Activated CD4-positive, alpha-beta T cell treated with anti-CD3 and anti-CD28 coated beads, Interleukin-2, amount 50 U/mL, for 16 hours (primary cell): ENCODE measurements around the gene OTX1.
"Not testable (repeated sequence)": the region's sequence is repeated elsewhere in the genome, so short reads cannot be mapped to it uniquely, and the experiment has no call there.

ENCODE experiments used
- DNase-seq: peaks from one replicate; pipeline ENCODE4 v3.0.0-alpha.2; 2020

OTX1 gene

DNA sequence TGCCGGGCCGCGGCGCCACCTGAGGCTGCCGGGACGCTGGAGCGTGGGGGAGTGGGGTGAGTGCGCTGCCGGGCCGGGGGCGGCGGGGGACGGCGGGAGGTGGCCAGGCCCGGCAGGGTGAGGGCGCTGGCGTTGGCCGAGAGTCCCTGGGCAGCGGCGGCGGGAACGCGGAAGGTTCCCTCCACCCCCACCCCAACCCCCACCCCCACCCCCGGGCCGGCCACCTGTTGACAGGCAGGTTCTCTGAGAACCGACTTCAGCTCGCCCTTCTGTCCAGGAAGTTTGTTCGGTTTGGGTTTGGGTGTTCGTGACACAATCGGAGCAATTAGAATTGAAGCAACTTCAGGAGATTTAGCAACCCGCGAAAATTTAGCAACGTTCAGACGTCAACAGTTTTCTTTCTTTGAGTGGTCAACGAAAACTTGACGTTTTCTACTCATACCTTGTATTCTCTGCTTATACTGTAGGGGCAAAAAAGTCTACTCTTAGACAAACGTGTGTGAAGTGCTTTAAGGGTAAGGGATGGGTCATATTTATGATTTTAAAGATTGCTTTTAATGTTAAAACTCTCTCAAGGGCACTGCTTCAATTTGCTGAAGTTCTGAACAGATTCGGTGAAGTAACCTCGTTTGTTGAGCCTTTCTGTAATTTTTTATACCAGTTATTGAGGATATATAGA is 9.3 kb downstream of the OTX1 start:
- DNase-seq = no peak

DNA sequence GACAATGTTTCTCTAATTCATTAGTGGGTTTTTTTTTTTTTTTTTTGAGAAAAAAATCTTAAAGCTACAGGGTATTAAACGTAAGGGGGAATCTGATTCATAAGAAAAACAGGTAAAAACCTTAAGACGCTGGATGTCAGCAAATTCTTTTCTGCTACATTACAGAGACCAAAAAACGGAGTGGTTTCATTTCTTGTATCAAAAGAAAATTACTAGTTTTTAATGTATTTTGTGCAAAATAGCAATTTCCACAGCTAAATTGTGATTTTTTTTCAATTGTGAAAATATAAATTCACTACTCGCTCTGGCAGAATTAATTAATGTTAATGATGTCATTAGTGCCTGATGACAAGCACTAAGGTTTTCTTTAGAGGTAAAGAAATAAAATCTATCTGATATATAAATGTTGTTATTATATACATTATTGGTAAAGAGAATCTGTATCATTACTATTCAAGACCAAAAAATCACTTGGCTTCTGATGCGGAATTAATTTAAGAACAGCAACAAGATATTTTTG is 9.9 kb downstream of the OTX1 start:
- DNase-seq = no peak

DNA sequence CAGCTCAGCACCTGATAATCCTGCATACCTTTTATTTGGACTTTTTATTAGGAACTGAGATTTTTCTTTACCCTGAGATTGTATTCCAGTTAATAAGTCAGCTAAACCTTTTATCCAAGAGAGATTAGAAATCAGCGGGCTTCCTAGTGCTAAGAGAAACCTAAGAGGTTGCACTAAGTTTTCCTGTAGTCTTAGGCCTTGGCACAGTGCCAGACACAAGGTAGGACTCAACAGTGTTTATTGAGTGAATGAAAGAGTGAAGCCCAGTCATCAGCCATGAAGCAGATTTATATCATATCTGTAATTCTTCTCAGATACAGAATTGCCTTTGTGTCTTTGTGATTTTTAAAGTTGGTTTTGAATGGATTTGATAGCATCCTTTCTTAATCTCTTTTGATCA is 13.6 kb downstream of the OTX1 start:
- no peak for DNase-seq

- DNase-seq = no peak
These were observed 14.0 kb downstream of the OTX1 start for GRCh38 chr2:63064661-63065060.

DNA sequence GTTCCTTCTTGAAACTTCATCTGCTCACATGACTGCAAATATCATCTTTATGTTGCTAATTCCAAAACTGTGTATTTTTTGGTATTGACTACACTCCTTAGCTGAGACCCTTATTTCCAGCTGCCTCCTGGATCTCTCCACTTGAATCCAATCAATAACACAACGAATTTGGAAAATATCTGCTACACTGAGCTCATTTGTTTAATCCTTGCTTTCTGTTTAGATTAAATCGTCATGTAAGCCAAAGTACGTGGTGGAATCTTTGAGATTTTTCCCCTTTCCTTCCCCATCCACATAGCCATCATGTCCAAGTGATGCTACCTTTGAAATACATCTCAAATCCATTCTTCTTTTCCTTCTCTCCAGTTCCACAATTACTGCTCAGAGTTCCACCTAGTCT is 15.6 kb downstream of the OTX1 start:
- DNase-seq = no peak

- no peak for DNase-seq
These were observed 16.2 kb downstream of the OTX1 start for GRCh38 chr2:63066838-63067237.

GRCh38 chr2:63071664-63072063 is 21.0 kb downstream of the OTX1 start:
- no peak for DNase-seq

DNA sequence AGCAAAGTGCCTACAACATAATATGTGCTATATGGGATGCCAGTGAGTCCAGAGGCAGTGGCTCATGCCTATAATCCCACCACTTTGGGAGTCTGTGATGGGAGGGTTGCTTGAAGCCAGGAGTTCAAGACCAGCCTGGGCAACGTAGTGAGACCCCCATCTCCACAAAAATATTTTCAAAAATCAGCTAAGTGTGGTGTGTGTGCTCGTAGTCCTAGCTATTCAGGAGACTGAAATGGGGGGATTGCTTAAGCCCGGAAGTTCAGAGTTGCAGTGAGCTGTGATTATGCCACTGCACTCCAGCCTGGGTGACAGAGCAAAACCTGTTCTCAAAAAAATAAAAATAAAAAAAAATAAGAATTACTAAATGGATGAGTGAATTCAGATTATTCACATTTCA is 23.4 kb downstream of the OTX1 start:
- no peak for DNase-seq

GRCh38 chr2:63074399-63074798 is 23.8 kb downstream of the OTX1 start:
- DNase-seq = not testable (repeated sequence)

DNA sequence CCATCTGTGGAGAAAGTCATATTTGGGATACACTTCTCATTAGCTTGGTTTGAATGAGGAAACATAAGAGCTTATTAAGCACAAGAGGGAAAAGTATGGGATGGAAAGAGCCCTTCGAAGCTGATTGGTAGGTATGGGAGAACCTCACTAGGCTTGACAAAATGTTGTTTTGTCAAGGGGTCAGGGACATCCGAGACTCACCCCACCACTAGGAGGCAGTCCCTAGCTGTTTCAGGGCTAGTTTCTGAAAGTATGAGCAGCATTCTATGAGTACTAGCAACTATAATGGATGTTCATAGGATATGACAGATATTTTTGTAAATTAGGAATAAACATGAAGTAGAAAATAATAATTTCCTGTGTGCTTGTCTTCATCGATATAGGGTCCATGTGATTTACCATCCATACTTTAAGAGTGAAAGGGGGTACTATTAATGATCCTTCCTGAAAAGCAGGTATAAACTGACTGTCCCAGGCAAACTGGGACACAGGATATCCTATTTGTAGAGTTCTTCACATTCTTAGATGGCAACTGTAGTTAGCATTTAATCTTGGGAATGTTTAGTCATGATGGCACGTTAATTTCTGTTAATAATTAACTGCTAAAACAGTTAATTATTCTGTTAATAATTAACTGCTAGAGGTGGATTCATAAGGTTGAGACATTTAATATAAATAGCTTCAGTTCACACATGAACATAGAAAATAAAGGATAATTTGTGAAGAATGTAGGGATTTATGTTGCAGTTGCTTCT is 28.4 kb downstream of the OTX1 start:
- no peak for DNase-seq

DNA sequence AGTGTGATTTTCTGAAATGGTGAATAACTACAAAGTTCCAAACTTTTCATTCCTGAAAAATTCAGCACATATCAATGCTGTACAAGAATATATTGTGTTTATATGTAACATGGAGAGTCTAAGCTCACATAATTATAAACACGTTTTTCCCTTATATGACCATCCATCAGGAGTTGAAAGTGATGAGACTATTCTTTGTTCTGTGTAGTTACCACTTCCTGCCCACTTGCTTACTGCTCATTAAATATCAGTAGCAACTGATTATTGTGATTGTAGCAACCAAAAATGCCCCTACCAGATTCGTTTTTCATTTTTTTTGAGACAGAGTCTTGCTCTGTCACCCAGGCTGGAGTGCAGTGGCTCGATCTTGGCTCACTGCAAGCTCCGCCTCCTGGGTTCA is 30.8 kb downstream of the OTX1 start:
- no peak for DNase-seq

DNA sequence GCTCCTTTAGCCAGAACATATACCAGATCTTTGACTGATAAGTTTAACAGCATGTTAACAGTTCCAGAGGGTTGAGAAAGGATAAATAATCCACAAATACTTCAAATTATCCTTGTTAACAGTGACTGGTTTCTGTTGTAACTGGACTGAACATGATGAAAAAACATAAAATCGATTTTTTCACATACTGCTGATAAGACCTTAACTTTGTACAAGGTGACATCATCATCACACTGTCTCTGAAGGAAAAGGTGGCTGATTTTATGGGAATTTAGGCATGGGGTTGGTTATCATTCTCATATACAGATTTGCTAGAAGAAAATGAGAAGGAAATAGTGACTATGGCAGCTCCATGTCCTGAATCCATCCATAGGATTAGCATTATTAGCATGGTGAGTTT is 36.1 kb downstream of the OTX1 start:
- no peak for DNase-seq

GRCh38 chr2:63092401-63092800 is 41.8 kb downstream of the OTX1 start:
- no peak for DNase-seq

DNA sequence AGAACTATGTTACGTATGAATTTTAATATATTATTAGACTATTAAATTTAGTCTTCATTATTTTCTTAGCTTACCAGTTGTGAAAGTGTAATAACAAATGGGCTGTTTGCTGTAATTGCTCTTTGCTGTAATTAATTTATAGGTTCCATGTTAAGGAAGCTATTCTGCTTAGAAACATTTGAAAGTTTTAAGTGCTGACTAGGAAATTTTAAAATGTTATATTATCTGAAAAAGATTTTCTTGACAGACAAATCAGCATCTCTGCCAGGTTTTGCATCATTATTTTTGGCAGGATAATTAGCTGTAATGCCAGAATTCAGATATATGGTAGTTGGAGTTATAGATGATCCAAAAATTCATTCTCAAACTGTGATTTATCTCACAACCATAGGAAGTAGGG is 42.2 kb downstream of the OTX1 start:
- DNase-seq = no peak

DNA sequence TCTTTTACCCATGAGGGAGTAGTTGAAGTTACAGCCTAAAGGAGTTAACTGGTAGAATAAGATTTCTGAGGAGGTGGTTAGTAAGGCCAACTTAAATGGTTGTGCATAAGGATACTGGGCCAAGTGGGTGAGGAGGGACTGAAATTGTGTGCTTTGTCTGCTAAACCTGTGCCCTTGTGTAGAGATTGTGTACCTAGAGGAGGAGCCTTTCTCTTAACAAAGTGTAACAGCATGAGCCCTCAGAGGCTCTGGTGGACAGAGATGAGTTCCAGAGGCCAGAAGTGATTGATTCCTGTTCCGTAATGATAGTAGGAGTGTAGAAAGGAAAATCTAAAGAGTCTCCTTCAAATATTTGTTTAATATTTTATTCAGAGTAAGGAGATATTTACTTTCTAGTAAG is 42.9 kb downstream of the OTX1 start:
- no peak for DNase-seq

GRCh38 chr2:63096491-63096890 is 45.9 kb downstream of the OTX1 start:
- DNase-seq = no peak

DNA sequence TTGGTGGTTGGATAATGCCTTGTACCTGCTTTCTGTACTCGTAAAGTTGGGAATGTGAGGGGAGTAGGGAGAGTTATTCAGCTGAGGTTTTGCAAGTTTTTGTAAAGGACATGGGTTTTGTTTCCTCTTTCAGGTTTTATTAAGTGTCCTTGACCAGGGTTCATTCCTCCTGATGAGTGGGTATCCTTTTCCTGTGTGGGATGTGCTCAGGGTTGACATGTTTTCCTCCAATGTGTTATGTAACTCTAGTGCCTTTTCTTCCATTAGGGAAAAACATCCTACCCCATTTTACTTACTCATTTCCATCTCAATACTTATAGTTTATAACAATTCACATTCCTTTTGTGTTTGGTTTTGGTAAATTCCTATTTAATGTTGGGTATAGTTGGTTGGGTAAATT is 48.4 kb downstream of the OTX1 start:
- DNase-seq = no peak

- DNase-seq = no peak
These were observed 51.3 kb downstream of the OTX1 start for GRCh38 chr2:63101954-63102353.

DNA sequence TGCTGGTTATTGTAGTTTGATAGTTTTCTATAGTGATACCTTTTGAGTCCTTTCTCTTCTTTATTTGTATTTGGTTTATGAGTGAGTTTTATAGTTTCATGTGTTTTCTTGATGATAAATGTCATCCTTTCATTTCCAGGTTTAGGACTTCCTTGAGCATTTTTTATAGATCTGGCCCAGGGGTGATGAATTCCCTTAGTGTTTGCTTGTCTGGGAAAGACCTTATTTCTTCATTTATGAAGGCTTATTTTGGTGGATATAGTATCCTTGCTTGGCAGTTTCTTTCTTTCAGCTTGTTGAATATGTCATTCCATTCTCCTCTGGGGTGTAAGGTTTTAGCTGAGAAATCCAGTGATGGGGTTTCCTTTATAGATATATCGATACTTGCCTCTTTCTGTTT is 53.9 kb downstream of the OTX1 start:
- DNase-seq = no peak
